Keratinocyte (primary cell): ENCODE results near the gene PYGB. TPM values are rescaled to one million over a fixed set of nuclear protein-coding genes. Genes with fewer than 3 reads are reported as not detected.

Experiments used
- DNase-seq: peaks from one replicate; pipeline ENCODE4 v3.0.0-alpha.2; 2011; ENCODE audit warnings: low read depth, missing footprints, low spot score
- FAIRE-seq: peaks from 2 replicates; lab custom pipeline; 2011; peaks lifted over from hg19 to GRCh38; lab: Jason Lieb, UNC
- H2AFZ ChIP-seq: 2 replicates; pipeline ENCODE4 v1.6.0; 2012; ENCODE audit warnings: low read length, control low read depth, inconsistent platforms; ENCODE audit not compliant: control insufficient read depth
- H3K27ac ChIP-seq: 2 replicates; pipeline ENCODE4 v1.5.1; 2011; ENCODE audit warnings: low read length; ENCODE audit not compliant: control insufficient read depth, insufficient read depth
- H3K27me3 ChIP-seq: 3 replicates; pipeline ENCODE4 v1.6.0; 2011; ENCODE audit warnings: low read length; ENCODE audit not compliant: control insufficient read depth, insufficient read depth; ENCODE audit errors: extremely low read depth
- H3K36me3 ChIP-seq, 2 experiments: 2 replicates in 1 of 2; 3 replicates in 1 of 2; pipeline ENCODE4 v1.5.1; 2011; ENCODE audit warnings: low read length in 2 of 2, mild to moderate bottlenecking in 1 of 2; ENCODE audit not compliant: control insufficient read depth in 2 of 2, insufficient read depth in 2 of 2; ENCODE audit errors: extremely low read depth in 1 of 2
- H3K4me1 ChIP-seq: 3 replicates; pipeline ENCODE4 v1.5.1; 2011; ENCODE audit warnings: low read length; ENCODE audit not compliant: control insufficient read depth, insufficient read depth; ENCODE audit errors: extremely low read depth
- H3K4me2 ChIP-seq: 3 replicates; pipeline ENCODE4 v1.6.0; 2011; ENCODE audit warnings: low read depth, low read length; ENCODE audit not compliant: control insufficient read depth, insufficient read depth; ENCODE audit errors: extremely low read depth
- H3K4me3 ChIP-seq, 3 experiments: fragments of 200-600 bp in 1 of 3; sonication (generic) in 1 of 3; 2 replicates in 2 of 3; 3 replicates in 1 of 3; pipeline ENCODE4 v1.5.1; 2011 to 2016; ENCODE audit warnings: low read length in 3 of 3, mild to moderate bottlenecking in 3 of 3, control low read depth in 2 of 3, inconsistent platforms in 1 of 3, low read depth in 1 of 3, mixed read lengths in 1 of 3, mixed run types in 1 of 3, moderate library complexity in 1 of 3; ENCODE audit not compliant: control insufficient read depth in 2 of 3, insufficient read depth in 2 of 3; ENCODE audit errors: extremely low read depth in 1 of 3
- H3K79me2 ChIP-seq: 2 replicates; pipeline ENCODE4 v1.6.0; 2012; ENCODE audit warnings: low read length; ENCODE audit not compliant: control insufficient read depth, insufficient read depth
- H3K9ac ChIP-seq: 3 replicates; pipeline ENCODE4 v1.6.0; 2011; ENCODE audit warnings: low read length; ENCODE audit not compliant: control insufficient read depth, insufficient read depth; ENCODE audit errors: extremely low read depth
- H3K9me1 ChIP-seq: 3 replicates; pipeline ENCODE4 v1.6.0; 2011; ENCODE audit warnings: low read length; ENCODE audit not compliant: control insufficient read depth, insufficient read depth; ENCODE audit errors: extremely low read depth
- H3K9me3 ChIP-seq: 2 replicates; pipeline ENCODE4 v1.5.1; 2012; ENCODE audit warnings: low read depth, low read length; ENCODE audit not compliant: control insufficient read depth
- H4K20me1 ChIP-seq: 3 replicates; pipeline ENCODE4 v1.6.0; 2011; ENCODE audit warnings: low read length; ENCODE audit not compliant: control insufficient read depth, insufficient read depth; ENCODE audit errors: extremely low read depth
- CTCF ChIP-seq, 3 experiments: IDR thresholded peaks in 1 of 3; conservative IDR thresholded peaks in 1 of 3; optimal IDR thresholded peaks in 1 of 3; 2 replicates in 2 of 3; 3 replicates in 1 of 3; pipeline versions ENCODE3 to v1.5.1; 2011; ENCODE audit warnings: low read length in 3 of 3, mild to moderate bottlenecking in 3 of 3, moderate library complexity in 2 of 3, control low read depth in 1 of 3, inconsistent platforms in 1 of 3; ENCODE audit not compliant: insufficient read depth in 2 of 3; ENCODE audit errors: extremely low read depth in 1 of 3
- EZH2 ChIP-seq: IDR thresholded peaks from one replicate; pipeline ENCODE4 v1.6.1; 2012; ENCODE audit warnings: inconsistent platforms, mild to moderate bottlenecking, low read length, moderate library complexity
- dilution Hi-C: fragments of 300-500 bp; cut with MboI; formaldehyde crosslinking; loops from one replicate; pipeline ENCODE4 v1.7.0; 2020; ENCODE audit warnings: low sequenced_read_pairs; ENCODE audit not compliant: extremely low pct_ligation_motif_present
- polyA plus RNA-seq, 5 experiments: library from polyadenylated mRNA; depleted of rRNA in 3 of 5; stranded (reverse) in 3 of 5; stranded (forward) in 1 of 5; unstranded in 1 of 5; fragments of >200 nt; gene quantifications; 1 replicate in 1 of 5; 2 replicates in 3 of 5; 3 replicates in 1 of 5; pipeline versions ENCODE4 v1.2.1 to v1.2.3, GENCODE V29; 2011 to 2012; ENCODE audit warnings: missing spikeins in 2 of 5, low read depth in 1 of 5, low replicate concordance in 1 of 5

Gene PYGB
- polyA plus RNA-seq, 1 donor (not counting 4 experiments of a cell fraction or from before 2014, with no cell fraction given), result 78.3 TPM

DNA sequence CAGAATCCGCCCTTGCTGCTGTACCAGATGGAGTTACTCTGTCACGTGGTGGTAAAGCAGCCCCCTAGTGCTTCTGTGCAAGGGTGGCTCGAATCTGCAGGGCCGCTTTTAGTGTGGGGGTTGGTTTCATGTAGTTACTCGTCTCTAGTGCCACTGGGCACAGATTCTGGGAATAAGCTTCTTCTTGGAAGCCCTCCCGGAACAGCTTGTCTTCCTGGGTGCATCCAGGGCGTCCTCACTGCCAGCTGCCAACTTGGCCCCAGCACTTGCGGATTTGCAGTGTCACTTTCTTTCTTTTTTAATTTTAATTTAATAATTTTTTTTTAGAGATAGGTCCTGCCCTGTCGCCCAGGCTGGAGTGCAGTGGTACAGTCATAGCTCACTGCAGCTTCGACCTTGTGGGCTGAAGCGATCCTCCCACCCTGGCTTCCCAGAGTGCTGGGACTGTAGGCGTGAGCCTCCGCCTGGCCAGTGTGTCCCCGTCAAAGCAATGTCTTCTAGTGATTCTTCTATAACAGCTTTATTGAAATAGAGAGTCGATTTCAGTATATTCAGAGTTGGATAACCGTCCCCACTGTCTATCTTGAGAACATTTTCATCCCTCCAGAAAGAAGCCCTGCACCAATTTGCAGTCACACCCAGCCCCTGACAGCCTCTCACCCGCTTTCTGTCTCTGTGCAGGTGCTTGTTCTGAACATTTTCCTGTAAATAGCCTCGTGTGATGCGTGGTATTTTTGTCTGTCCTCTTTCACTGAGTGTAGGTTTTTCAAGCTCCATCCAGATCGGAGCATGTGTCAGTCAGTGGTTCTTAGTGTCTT is 25.9 kb downstream of the PYGB start:
- no peak overlapping the region for H3K4me2 ChIP-seq
- H4K20me1 ChIP-seq, result peaks cover 5% of the 10 kb centered on the region
- H3K27me3 ChIP-seq, result no peaks in the 10 kb centered on the region
- no peak overlapping the region for H3K9ac ChIP-seq
- no peak overlapping the region for H3K27ac ChIP-seq
- no peak overlapping the region for H3K4me3 ChIP-seq
- FAIRE-seq, result no peak
- no peak for DNase-seq
- H3K4me1 ChIP-seq, result no peaks in the 10 kb centered on the region
- TF ChIP-seq CTCF (optimal IDR thresholded peaks at IDR 0.05 in 1 of 3, IDR thresholded peaks at IDR 0.05 in 1 of 3, conservative IDR thresholded peaks at IDR 0.05 in 1 of 3; ENCODE audit: extremely low read depth in 1 of 3, insufficient read depth in 2 of 3, low read length in 3 of 3) (no peak), EZH2 (no peak)
- dilution Hi-C loops, result no loop called here
- no peaks in the 10 kb centered on the region for H3K9me1 ChIP-seq
- peaks cover 19% of the 10 kb centered on the region for H3K79me2 ChIP-seq
- no peaks in the 10 kb centered on the region for H3K9me3 ChIP-seq
- H3K36me3 ChIP-seq, result peaks cover 76 to 80% of the 10 kb centered on the region in 2 experiments
- H2AFZ ChIP-seq, result no peak overlapping the region

- Histone ChIP-seq H3K4me3 (no peak overlapping the region), H3K27ac (no peak overlapping the region), H3K9me3 (no peaks in the 10 kb centered on the region), H3K4me1 (no peaks in the 10 kb centered on the region), H2AFZ (no peak overlapping the region), H3K27me3 (no peaks in the 10 kb centered on the region), H3K9ac (no peak overlapping the region), H3K36me3 (peaks cover 73 to 76% of the 10 kb centered on the region in 2 experiments), H3K9me1 (no peaks in the 10 kb centered on the region), H3K4me2 (no peak overlapping the region), H4K20me1 (peaks cover 5% of the 10 kb centered on the region), H3K79me2 (peaks cover 14% of the 10 kb centered on the region)
- TF ChIP-seq CTCF (optimal IDR thresholded peaks at IDR 0.05 in 1 of 3, IDR thresholded peaks at IDR 0.05 in 1 of 3, conservative IDR thresholded peaks at IDR 0.05 in 1 of 3; ENCODE audit: extremely low read depth in 1 of 3, insufficient read depth in 2 of 3, low read length in 3 of 3) (no peak), EZH2 (no peak)
- FAIRE-seq (no peak), DNase-seq (no peak)
- dilution Hi-C loops, result no loop called here
These were observed 26.6 kb downstream of the PYGB start for GRCh38 chr20:25274481-25274880.
